ENCODE measurements around the gene APOBEC2. TPM values are rescaled to one million over a fixed set of nuclear protein-coding genes. Genes with fewer than 3 reads are reported as not detected.

Gene APOBEC2
- total and polyA plus RNA-seq, 2 of the 13 experiments (the other 11 are each of a cell fraction or from before 2014, with no cell fraction given) = 0.09 TPM; not detected in 1

- TF ChIP-seq ZBTB46 (CRISPR knock-in tag; IDR thresholded peaks at IDR 0.05; ENCODE audit: borderline replicate concordance) = no peak
- TF ChIP-seq KLF15 (CRISPR knock-in tag; IDR thresholded peaks at IDR 0.05; ENCODE audit: borderline replicate concordance) = no peak
- TF ChIP-seq ZNF772 (CRISPR knock-in tag; IDR thresholded peaks at IDR 0.05) = 0 out of 2 replicates have a peak, but pooled peaks have one; percentile 44
- TF ChIP-seq RARG (CRISPR knock-in tag; IDR thresholded peaks at IDR 0.05; ENCODE audit: low read depth) = no peak
- TF ChIP-seq SRSF9 (IDR thresholded peaks at IDR 0.05; ENCODE audit: borderline replicate concordance, insufficient read depth, low read depth, low read length, poor library complexity, severe bottlenecking) = no peak
- no peak for TF ChIP-seq CEBPB (IDR thresholded peaks at IDR 0.05; ENCODE audit: borderline replicate concordance, low read depth, low read length)
- peak; percentile 42; the same call in 1 of the 2 replicates for TF ChIP-seq PRDM15 (CRISPR knock-in tag; IDR thresholded peaks at IDR 0.05)
- TF ChIP-seq GLI4 (CRISPR knock-in tag; IDR thresholded peaks at IDR 0.05; ENCODE audit: borderline replicate concordance) = peak; percentile 64; the same call in 1 of the 2 replicates
- no peak for TF ChIP-seq NPAS2 (CRISPR knock-in tag; IDR thresholded peaks at IDR 0.05; ENCODE audit: borderline replicate concordance)
- TF ChIP-seq ZNF333 (CRISPR knock-in tag; IDR thresholded peaks at IDR 0.05; ENCODE audit: borderline replicate concordance) = no peak; the same call in 1 of the 2 replicates
- no peak for TF ChIP-seq PAXIP1 (CRISPR knock-in tag; conservative IDR thresholded peaks at IDR 0.05)
- 0 out of 2 replicates have a peak, but pooled peaks have one; percentile 51 for TF ChIP-seq DNMT3B (CRISPR knock-in tag; conservative IDR thresholded peaks at IDR 0.05)
- peak; percentile 70 for TF ChIP-seq RBFOX2 (IDR thresholded peaks at IDR 0.05; ENCODE audit: low read depth, low read length)
- TF ChIP-seq ZFP37 (CRISPR knock-in tag; IDR thresholded peaks at IDR 0.05; ENCODE audit: borderline replicate concordance) = 0 out of 2 replicates have a peak, but pooled peaks have one; percentile 19
- no peak for TF ChIP-seq ZNF629 (CRISPR knock-in tag; conservative IDR thresholded peaks at IDR 0.05)
- TF ChIP-seq BCL3 (CRISPR knock-in tag; IDR thresholded peaks at IDR 0.05) = peak; percentile 87
- 0 out of 4 replicates have a peak, but pooled peaks of 1 of the 2 experiments have one; percentile 63 for TF ChIP-seq KLF16 (CRISPR knock-in tag; IDR thresholded peaks at IDR 0.05)
Measured at GRCh38 chr6:41027799-41028560, 25.0 kb upstream of the APOBEC2 start (continued).
